Epithelial cell of proximal tubule (primary cell): ENCODE measurements around the gene ZFYVE26. TPM values are rescaled to one million over a fixed set of nuclear protein-coding genes. Genes with fewer than 3 reads are reported as not detected.
A peak's percentile ranks its signal among the peaks of the same experiment; 100 is the strongest.
"Not testable (repeated sequence)": the region's sequence is repeated elsewhere in the genome, so short reads cannot be mapped to it uniquely, and the experiment has no call there.

ENCODE experiments used
- DNase-seq: peaks from one replicate; pipeline ENCODE4 v3.0.0-alpha.2; 2011; ENCODE audit warnings: low read depth
- H3K4me3 ChIP-seq: 2 replicates; pipeline ENCODE4 v1.5.1; 2011; ENCODE audit warnings: low read depth, mild to moderate bottlenecking, low read length
- total RNA-seq: library from RNA; depleted of rRNA; stranded (reverse); fragments of >200 nt; gene quantifications from 2 replicates; pipeline ENCODE4 v1.2.3, GENCODE V29; 2015
- TF ChIP-seq, protein P1 (sequence below): conservative IDR thresholded peaks from 2 replicates; pipeline ENCODE4 v1.5.1; 2012; ENCODE audit warnings: low read depth, mild to moderate bottlenecking, low read length

The ZFYVE26 gene
- total RNA-seq, 1 donor from 2014 or later: 11.9 TPM

DNA sequence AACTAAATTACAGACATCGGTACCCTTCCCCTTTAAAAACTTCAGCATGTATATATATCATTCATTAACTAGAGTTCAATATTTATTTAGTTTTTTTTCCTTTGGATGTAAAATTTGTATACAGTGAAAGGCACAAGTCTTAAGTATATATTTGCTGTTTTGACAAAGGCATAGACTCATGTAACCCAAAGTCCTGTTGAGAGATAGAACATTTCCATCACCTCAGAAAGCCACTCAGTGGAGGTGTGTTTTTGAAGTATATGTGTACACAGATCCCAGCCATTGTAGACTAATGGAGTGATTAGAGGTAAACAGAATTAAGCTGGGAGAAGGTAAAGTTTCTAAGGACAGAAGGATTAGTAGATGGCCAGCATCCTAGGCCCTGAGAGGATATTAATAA, 99.3 kb downstream of the ZFYVE26 start:
- TF ChIP-seq, protein P1, sequence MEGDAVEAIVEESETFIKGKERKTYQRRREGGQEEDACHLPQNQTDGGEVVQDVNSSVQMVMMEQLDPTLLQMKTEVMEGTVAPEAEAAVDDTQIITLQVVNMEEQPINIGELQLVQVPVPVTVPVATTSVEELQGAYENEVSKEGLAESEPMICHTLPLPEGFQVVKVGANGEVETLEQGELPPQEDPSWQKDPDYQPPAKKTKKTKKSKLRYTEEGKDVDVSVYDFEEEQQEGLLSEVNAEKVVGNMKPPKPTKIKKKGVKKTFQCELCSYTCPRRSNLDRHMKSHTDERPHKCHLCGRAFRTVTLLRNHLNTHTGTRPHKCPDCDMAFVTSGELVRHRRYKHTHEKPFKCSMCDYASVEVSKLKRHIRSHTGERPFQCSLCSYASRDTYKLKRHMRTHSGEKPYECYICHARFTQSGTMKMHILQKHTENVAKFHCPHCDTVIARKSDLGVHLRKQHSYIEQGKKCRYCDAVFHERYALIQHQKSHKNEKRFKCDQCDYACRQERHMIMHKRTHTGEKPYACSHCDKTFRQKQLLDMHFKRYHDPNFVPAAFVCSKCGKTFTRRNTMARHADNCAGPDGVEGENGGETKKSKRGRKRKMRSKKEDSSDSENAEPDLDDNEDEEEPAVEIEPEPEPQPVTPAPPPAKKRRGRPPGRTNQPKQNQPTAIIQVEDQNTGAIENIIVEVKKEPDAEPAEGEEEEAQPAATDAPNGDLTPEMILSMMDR: no peak
- no peak for DNase-seq
- H3K4me3 ChIP-seq: no peak overlapping the region

DNA sequence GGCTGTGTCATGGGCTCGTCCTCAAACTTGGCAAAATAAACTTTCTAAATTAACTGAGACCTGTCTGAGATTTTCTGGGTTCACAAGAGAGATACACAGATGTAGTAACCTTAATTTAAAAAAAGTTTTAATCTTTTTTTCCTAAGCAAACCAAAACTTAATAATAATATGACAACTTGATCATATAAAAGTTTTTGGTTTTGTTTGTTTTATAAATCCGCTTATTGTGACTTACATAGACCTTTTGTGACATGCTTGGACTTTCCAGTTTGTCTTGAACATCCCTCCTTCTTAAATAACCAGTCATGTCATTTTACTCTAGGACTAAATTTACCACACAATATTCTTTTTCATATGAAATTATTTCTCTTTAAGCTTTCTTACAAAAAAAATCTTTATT, 106.2 kb downstream of the ZFYVE26 start:
- no peak for DNase-seq
- H3K4me3 ChIP-seq: no peak overlapping the region
- TF ChIP-seq, protein P1: no peak

- DNase-seq: not testable (repeated sequence)
These were observed 106.6 kb downstream of the ZFYVE26 start for GRCh38 chr14:67709796-67710195.

DNA sequence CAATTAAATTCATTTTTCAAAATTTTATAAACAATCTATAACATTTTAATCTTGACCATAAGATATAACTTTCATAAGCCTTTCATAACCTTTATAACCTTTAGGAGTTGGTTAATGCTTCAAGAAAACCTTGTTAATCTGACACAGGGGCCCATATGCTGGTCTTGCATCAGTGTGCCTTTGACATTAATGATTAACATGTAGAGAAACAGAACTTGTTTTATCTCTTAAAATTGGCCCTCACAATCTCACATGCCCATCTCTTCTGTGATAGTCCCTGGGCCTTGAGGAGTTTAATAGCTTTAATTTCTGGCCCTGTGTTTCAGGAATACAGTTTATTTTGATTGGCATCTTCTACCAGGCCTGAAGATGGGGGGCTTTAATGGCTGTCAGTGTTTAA, 107.0 kb downstream of the ZFYVE26 start:
- DNase-seq, H3K4me3 ChIP-seq: not testable (repeated sequence)

More at GRCh38 chr14:67709796-67710195, 106.6 kb downstream of the ZFYVE26 start:
- H3K4me3 ChIP-seq: not testable (repeated sequence)

GRCh38 chr14:67705211-67705610, 111.2 kb downstream of the ZFYVE26 start:
- TF ChIP-seq, protein P1: no peak
- H3K4me3 ChIP-seq: no peak overlapping the region
- no peak for DNase-seq

GRCh38 chr14:67704484-67705089, 111.8 kb downstream of the ZFYVE26 start:
- H3K4me3 ChIP-seq: no peak overlapping the region
- TF ChIP-seq, protein P1: peak; percentile 85
- no peak for DNase-seq

DNA sequence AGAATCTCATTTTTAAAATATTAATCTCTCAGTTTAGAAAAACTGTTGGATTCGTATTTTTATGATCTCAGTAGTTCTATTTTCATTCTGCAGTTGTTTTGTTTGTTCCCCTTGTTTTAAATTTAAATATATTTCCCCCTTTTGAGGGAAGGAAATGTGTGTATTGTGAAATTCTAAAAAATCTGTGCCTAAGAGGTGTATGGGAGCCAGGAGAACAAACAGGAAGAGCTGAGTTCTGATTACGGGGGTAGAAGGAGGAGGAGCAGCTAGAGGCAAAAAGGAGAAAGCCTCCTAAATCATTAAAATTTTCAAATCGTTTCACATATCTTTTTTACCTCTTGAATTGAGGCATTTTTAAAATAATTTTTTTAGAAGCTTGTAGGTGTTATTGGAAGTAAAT, 112.4 kb downstream of the ZFYVE26 start:
- DNase-seq: no peak
- TF ChIP-seq, protein P1: no peak
- no peak overlapping the region for H3K4me3 ChIP-seq

DNA sequence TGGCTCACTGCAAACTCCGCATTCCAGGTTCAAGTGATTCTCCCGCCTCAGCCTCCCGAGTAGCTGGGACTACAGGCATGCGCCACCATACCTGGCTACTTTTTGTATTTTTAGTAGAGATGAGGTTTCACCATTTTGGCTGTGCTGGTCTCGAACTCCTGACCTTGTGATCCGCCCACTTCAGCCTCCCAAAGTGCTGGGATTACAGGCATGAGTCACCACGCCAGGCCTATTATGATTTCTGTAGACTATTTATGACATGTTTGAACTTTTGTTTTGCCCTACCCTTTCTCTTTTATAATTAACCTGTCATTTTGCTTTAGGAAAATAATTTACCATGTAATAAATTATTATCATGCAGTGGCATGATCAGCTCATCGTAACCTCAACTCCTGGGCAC, 114.9 kb downstream of the ZFYVE26 start, which contains the start of gene RDH12:
Gene RDH12 (plus strand): TSS at position 395 of the 400 bp plus-strand sequence. CDS start 20,757 bp downstream, outside the sequence.
- DNase-seq, H3K4me3 ChIP-seq: not testable (repeated sequence)
